T-helper 22 cell (primary cell): ENCODE data around the gene CDK16.

Experiments
- DNase-seq: peaks from one replicate; pipeline ENCODE4 v3.0.0-alpha.2; 2020; ENCODE audit warnings: low read depth

CDK16 gene

DNA sequence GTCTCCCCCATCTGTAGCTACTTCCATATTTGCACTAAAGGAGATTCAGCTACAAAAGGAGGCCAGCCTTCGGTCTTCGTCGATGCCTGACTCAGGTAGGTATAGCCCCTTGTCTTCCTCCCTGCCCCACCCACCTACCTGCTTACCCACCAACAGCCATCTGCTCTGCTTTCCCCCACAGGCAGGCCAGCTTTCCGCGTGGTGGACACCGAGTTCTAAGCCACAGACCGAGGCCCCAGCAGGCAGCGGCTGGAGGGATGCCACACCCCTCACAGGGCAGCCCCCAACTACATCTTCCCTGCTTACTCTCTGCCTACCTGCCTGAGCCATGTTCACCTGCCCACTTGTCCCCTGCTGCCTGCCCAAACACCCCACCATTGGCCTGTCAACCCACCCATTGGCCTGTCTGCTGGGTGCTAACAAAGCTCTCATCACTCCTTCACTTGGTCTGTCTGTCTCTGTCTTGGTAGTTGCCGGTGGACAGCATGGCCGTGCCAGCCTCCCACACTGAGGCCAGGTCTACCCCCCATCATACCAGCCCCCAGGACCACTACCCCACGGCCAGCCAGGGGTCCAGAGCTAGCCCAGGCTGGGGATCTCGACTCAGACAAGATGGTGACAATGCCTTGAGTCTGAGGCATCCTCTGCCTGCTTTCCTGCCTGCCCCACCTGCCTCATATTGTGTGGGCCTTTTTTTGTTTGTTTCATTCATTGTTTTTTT lies 10.2 kb downstream of the CDK16 start:
- no peak for DNase-seq

DNA sequence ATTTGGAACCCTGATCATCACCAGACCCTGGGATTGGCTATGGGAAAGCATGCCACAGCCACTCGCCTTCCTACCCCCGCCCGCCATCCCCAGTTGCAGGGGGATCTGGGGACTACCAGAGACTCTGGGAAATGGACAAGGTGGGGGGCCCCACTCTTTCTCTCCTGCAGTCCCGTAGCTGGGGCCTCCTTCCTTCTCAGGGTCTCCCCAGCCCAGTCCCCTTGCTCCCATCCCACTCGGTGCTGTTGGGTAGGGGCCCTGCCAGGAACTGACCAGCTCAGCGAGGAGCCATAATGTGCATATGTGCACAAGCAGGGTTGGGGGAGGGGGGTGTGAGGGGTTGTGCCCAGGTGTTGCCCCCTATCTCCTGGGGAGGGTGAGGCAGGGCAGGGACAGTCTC lies 10.9 kb downstream of the CDK16 start:
- DNase-seq = no peak

DNA sequence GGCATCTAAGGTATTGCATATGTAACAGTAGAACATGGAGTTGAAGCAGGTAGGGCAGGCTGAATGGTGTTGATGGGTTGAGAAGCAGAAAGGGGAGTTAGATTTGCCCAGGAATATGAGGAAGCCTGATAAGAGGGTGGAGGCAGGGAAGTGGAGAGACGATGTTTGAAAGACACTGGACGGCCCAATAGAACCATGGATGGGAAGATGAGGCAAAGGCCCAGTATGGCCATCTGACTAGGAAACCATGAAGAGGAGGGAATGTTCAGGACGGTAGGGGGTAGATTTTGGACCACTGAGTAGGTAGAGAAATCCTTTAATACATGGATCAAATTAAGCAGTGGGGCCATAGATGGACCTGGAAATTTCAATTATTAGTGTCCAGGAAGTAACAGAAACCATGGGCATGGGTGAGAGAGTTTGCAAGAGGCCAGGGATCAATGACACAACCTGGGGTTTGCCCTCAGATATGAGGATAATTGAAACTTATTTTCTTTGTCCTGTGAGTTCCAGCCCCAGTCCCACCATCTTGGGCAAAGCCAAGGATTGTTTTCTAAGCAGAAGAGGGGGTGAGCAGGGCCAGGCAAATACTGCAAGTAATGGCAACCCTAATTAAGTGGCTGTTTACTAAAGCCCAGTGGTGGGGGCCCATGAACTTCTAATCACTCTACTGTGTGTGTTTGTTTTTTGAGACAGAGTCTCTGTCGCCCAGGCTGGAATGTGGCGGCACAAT lies 11.8 kb downstream of the CDK16 start:
- no peak for DNase-seq

DNA sequence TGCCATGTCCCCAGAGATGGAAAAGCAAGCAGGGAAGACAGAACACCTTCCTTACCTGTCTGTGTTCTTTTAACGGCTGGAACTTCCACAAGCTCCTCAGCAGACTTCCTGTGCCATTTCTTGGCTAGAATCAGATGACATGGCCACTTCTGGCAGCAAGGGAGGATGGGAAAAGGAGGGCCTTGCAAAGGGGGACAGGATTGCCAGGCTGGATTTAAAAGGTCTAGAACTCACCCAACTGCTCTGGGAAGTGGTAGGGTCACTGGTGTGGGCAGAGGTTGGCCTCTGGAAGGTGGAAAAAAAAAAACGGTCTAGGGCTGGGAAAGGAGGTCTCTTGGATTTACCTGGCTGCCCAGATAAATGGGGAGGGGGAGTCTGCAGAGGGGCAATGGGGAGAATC lies 12.7 kb downstream of the CDK16 start:
- no peak for DNase-seq

- DNase-seq = no peak
These were observed 13.8 kb downstream of the CDK16 start for GRCh38 chrX:47232197-47232802.

GRCh38 chrX:47232803-47233332 lies 14.4 kb downstream of the CDK16 start, which contains the start of gene USP11:
Gene USP11 (plus strand): TSS chrX:47233009. CDS start chrX:47233044, 35 bp downstream.
- no peak for DNase-seq

DNA sequence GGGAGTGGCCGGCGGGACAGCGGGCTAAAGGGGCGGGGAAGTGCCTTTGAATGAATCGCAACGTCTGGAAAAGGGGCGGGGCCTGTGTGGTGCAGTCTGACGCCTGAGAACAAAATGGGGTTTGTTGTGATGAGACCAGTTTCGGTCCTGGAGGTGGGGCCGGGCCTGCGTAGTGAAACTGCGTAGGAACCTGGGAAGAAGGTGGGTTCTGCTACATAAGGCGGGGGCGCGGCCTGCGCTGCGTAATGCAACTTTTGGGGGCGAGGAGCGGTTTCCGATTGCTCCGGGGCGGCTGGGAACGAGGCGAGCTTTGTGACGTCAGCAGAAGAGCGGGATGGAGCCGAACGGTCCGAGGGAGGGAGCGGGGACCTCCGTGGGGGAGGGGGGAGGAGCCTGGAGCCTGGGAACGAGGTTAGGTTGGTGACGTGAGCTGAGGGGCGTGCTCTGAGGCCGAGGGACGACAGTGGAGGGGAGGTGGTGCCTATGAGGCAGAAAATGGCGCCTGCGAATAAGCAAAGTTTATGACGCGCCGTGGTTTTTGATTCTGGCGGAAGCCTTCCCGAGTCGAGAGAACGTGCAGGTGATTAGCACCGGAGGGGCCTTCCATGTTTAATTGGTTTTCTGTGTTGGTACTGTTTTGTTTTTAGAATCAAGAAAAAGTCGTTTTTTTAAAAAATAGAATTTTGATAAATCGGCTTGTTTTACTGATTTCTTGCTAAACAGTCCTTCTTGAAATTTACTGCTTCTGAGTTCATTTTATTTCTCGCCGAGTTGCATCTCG lies 15.0 kb downstream of the CDK16 start:
- DNase-seq = peak; percentile 94

DNA sequence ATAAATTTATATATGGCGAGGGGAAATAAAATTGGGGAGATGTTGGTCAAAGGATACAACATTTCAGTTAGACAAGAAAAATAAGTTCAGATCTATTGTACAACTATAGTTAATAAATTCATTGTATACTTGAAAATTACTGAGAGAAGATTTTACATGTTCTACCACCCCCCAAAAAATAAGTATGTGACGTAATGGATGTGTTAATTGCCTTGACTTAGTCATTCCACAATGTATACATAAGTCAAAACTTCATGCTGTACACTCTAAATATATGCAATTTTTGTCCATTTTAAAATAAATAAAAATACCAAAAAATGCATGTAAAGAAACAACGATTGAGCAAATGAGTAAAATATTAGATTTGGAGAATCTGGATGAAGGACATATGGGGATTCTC lies 16.1 kb downstream of the CDK16 start:
- no peak for DNase-seq

DNA sequence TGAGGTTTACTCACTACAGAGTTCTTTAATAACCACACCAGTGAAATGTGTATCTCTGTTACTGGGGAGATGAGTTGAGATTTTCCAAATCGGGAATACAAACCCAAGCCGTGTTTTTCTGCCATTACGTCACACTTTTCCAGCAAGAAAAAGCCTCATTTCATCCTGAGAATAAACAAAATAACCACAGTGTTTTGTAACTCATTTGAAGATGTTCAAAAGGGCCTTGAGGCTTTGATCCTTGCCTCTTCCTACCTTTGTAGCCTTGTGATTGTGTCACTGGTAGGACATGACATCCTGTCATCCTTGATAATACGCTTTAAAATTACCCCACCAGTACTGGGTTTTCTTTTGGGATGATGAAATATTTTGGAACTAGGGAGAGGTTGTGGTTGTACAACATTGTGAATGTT lies 17.2 kb downstream of the CDK16 start:
- no peak for DNase-seq

DNA sequence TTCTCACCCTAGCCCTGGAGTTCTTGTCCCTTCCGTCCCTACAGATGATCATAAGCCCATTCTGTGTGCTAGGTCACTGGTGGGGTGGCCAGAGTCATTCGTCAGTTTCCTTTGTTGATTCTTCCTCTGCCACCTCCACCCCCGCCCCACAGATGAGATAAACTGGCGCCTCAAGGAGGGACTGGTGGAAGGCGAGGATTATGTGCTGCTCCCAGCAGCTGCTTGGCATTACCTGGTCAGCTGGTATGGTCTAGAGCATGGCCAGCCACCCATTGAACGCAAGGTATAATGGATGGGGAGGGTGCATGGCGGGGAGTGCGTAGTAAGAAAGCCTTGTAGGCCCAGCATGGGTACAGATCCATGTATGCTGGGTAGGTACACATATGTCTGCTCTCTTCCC lies 20.7 kb downstream of the CDK16 start:
- no peak for DNase-seq

DNA sequence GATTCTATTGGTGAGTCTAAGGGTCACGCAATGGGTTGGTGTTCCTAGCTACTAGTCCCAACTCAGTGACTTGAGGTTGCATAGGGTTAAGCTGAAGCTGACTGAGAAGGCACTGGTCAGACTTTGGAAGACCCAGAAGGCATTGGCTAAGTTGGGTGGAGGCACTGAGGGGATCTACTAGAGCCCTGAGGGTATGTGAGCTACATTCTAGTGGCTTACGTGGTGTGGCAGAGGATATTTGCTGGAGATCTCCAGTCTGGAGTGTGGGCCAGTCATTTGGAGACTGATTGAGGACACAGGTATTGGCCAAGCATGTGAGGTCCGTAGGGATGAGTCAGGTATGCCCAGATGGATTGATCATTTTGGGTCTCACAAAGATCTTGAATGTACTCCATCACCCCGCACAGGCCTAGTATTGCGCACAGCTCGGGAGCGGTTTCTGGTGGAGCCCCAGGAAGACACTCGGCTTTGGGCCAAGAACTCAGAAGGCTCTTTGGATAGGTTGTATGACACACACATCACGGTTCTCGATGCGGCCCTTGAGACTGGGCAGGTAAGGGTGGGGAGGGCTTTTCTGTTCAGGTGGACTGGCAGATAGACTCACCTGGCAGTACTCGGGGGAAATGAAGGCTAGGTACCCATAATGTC lies 21.5 kb downstream of the CDK16 start:
- DNase-seq = no peak

GRCh38 chrX:47240619-47241018 lies 22.1 kb downstream of the CDK16 start:
- no peak for DNase-seq

DNA sequence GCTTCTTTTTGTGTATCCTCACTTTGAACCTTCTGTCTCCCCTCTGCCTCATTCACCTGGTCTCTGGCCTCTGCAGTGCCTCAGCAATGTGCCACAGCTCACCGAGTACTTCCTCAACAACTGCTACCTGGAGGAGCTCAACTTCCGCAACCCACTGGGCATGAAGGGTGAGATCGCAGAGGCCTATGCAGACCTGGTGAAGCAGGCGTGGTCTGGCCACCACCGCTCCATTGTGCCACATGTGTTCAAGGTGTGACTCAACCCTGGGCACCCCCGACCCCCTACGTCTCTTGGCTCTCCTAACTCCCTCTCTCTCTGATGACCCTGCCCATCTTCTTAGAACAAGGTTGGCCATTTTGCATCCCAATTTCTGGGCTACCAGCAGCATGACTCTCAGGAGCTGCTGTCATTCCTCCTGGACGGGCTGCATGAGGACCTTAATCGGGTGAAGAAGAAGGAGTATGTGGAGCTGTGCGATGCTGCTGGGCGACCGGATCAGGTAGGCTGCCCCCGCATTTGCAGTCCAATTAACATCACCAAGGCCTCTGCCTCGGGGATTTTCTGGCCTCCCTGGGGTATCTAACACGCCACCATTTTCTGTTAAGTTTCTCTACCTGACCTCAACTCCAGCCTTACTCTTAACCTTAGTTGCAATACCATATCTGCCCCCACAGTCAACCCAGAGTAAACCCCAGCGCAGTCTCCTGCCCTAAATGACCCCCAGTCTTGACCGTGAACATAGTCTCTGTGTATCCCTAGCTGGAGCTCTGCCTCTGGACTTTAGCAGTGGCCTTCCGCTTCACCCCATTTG lies 22.9 kb downstream of the CDK16 start:
- no peak for DNase-seq

- no peak for DNase-seq
These were observed 23.8 kb downstream of the CDK16 start for GRCh38 chrX:47242321-47242720.

GRCh38 chrX:47243351-47243750 lies 24.9 kb downstream of the CDK16 start:
- no peak for DNase-seq

DNA sequence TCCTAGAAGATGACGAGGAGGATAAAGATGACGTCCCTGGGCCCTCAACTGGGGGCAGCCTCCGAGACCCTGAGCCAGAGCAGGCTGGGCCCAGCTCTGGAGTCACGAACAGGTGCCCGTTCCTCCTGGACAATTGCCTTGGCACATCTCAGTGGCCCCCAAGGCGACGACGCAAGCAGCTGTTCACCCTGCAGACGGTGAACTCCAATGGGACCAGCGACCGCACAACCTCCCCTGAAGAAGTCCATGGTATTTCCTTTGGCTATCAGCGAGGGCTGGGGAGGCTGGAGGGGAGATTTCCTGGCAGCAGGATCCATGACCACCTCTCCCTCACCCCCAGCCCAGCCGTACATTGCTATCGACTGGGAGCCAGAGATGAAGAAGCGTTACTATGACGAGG lies 26.2 kb downstream of the CDK16 start:
- DNase-seq = no peak

DNA sequence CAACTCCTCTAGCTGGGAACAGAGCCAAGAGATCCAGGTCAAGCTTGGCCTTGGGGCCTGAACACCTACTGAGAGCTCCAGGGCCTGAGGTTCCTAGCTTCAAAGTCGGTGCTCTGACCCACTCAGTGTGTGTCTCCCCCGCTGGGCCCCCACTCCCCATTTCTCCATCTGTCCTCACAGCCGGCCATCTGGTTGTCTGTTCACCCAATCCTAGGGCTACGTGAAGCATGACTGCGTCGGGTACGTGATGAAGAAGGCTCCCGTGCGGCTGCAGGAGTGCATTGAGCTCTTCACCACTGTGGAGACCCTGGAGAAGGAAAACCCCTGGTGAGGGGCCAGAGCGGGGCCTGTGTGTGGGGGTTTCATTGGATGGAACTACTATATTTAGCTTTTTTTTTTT lies 26.7 kb downstream of the CDK16 start:
- no peak for DNase-seq

DNA sequence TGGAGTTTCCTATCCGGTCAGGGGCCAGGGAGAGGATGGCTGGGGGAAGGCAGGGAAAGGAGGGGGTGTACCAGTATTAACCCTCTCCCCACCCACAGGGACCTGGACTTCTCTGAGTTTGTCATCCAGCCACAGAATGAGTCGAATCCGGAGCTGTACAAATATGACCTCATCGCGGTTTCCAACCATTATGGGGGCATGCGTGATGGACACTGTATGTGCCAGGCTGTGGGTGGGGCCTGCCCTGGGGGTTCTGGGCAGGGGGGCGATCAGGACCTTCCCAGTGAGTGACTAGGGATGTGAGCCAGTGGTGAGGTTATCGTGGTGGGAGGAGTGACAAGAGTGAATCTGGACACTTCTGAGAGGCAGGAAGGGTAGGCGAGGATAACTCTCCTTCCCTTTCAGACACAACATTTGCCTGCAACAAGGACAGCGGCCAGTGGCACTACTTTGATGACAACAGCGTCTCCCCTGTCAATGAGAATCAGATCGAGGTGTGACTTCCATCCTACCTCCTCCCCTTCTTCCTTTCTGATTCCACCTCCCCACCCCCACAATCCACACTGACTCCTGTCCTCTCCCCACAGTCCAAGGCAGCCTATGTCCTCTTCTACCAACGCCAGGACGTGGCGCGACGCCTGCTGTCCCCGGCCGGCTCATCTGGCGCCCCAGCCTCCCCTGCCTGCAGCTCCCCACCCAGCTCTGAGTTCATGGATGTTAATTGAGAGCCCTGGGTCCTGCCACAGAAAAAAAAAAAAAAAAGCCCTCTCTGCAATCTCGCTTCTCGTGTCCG lies 28.9 kb downstream of the CDK16 start:
- no peak for DNase-seq

GRCh38 chrX:47247999-47248320 lies 29.5 kb downstream of the CDK16 start:
- DNase-seq = no peak

- no peak for DNase-seq
These were observed 30.1 kb downstream of the CDK16 start for GRCh38 chrX:47248576-47248975.
